ENCODE results near the gene PAM16.

PAM16 gene

DNA sequence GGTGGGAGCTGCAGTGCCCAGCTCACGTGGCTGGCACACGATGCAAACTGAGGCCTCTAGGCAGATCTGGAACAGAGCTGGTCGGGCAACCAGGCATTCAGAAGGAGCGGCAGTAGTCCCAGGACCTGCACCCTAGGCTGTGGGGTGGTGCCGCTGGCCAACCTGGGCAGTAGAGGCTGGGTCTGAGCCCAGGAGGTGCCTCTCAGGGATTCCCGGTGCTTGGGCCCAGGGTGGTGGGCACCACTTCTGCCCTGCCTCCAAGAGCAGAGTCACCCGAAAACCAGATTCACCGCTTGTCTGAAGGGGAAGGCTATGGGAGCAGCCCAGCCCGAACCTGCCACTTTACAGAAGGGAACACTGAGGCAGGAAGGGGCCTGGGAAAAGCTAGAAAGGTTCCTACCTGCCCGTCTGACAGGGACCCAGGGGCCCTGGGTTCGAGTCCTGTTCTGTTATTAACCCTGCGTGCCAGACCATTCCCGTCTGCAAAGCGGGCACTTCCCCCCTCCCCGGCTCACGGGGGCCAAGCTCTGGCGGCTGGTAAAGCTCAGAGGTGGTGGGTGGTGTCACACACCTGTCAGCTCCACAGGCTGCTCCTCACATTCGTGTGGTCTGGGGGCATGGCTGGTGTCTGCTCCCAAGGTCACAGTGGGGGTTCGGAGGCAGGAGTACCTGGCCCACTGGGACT, 18.4 kb downstream of the PAM16 start:
- no peak for DNase-seq

DNA sequence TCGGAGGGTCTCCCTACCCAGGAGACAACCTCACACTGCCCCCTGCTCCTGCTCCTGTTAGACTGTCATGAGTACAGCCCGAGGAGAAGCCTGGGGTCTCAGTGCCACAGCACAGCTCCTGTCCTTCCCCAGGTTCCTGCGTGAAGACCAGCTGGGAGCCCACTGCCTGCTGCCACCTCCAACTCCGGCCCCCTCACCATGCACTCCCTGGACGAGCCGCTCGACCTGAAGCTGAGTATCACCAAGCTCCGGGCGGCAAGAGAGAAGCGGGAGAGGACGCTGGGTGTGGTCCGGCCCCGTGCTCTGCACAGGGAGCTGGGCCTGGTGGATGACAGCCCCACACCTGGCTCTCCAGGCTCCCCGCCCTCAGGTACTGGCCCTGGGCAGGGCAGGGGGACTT, 19.0 kb downstream of the PAM16 start:
- DNase-seq = no peak

DNA sequence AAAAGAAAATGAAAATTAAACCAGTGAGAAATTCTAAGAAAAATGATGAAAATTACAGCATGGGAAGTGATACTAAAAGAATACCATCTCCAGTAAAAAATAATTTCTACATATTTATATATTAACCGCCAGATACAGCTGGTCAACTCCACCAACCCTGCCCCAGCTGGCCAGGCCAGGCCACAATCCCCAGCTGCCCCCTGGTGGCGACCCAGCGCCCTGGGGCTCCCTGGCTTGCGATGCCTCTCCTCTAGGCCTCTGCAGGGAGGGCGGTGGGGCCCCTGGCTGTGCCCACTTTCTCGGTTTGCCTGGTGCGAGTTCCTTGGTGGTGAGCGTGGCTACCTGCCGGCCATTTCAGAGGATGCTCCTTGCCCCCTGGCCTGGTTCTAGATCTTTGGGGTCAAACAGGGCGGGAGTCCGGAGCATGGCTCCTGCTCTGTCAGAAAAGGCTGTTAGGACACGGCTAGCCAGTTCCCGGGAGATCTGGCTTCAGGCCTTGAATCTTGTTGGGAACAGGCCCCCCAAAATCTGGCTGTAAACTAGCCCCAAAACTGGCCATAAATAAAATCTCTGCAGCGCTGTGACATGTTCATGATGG, 20.7 kb downstream of the PAM16 start:
- peak; percentile 80 for DNase-seq

DNA sequence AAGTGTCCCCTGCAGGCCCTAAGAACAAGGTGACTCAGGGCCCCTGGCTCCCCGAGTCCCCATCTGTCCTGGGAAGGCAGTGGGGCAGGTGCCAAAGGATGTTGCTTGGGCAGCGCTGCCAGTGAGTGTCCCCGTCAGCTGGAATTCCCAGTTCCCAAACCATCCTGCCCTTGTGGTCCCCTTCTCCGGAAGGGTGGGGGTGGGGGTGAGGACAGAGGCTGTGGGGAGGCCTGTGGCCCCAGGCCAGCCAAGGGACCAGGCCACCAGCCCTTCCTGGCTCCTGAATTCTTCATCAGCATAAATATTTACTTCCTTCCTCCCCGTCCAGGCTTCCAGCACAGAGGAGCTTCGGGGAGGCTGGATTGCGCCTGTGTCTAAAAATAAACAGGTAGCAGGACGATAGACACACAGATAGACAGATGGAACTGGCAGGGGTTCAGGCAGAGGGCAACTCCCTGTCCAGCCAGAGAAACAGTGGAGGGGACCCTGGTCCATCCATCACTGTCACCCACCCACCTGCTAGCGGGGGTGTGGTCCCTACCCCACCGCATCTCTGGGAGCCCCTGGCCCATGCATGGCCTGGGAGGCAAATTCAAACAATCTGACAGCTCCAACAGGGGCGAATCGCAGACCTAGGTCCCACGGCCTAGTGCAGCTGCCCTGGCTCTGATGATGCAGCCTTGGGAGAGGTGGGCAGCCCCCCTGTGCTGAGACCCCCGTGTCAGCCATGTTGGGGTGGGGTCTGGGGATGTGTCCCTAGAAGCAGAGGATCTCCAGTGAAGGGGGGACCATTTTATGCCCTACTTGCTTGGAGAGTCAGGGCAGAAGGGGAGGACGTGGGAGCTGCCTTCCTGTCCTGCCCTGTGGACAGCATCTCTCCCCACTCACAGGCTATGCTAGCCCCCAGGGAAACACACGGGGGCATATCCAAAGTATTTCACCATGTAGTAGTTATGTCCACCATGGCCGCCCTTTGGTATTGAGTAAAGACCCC, 22.0 kb downstream of the PAM16 start:
- no peak for DNase-seq

DNA sequence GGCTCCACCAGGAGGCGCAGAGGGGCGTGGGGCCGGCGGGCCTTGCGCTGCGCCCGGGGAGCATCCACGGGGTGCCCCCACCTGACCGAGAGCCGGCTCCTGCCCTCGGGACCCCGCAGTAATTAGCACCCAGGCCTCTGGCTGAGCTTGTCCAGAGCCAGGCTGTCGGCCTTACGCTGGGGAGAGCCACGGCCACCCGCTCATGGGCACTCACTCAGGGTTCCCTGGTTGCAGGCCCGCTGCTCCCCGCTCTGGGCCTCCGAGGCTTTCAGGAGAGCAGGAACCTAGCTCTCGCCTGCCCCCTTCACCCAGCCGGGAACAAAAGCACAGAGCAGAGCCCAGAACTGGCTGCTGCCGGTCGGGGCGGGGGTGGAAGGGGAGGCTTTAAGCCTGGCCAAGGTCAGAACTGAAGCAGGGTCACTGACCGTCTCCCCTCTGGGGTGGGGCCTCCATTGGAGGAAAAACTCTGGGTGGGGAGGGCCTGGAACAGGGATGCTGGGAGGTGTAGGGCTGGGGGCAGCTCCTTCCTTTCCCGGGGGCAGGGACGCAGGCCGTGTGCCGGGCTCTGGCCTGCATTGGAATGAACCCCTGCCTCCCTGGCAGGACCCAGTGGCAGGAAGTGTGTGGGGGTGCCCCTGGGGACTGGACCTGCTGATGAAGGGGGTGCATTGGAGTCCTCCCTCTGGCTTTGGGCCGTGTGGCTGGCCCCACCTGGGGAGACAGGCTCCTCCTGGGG, 22.9 kb downstream of the PAM16 start:
- peak; percentile 93 for DNase-seq

DNA sequence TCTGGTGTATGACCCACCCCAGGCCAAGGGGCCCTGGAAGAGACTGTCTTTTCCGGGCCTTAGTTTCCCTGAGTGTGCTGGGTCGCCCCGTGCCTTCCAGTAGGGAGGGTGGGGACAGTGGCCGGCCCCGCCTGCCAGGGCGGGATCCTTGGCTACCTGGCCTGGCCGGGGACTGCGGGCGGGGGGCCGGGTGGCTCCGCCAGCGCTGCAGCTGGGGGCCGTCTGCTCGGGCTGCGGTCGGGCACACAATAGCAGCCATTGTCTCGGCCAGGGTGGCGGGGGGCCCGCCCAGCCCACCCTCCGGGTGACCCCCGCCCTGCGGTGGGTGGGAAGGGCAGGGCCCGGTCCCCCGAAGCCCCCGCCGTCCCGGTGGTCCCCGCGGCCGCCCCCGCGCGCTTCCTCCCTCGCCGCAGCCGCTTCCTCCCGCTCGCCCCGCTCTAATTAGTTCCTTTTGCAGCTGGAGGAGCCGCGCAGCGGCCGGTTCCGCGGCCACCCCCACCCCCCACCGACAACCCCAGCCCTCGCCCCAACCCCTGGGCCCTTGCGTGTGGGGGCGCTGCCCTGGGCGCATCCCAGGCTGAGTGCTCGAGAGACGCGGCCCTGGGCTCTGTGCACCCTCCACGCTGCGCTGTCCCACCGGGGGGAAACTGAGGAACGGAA, 23.6 kb downstream of the PAM16 start:
- no peak for DNase-seq

DNA sequence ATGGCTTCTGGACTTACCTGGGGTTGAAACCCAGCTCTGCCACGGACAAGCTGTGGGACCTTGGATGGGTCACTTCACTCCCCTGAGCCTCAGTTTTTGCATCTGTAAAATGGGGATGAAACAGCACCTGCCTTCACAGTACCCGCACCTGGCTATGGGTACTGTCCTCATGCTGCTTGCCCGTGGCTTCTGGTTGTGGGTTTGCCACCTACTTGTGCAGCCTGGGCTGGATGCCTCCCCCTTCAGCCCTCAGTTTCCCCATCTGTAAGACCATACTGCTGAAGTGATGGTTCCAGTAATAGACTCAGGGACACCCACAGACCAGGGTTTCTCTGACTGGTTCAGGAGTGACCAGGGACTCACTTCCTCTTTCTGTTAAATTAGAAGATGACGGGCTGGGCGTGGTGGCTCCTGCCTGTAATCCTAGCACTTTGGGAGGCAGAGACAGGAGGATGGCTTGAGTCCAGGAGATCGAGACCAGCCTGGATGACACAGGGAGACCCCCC, 25.8 kb downstream of the PAM16 start:
- DNase-seq = no peak

DNA sequence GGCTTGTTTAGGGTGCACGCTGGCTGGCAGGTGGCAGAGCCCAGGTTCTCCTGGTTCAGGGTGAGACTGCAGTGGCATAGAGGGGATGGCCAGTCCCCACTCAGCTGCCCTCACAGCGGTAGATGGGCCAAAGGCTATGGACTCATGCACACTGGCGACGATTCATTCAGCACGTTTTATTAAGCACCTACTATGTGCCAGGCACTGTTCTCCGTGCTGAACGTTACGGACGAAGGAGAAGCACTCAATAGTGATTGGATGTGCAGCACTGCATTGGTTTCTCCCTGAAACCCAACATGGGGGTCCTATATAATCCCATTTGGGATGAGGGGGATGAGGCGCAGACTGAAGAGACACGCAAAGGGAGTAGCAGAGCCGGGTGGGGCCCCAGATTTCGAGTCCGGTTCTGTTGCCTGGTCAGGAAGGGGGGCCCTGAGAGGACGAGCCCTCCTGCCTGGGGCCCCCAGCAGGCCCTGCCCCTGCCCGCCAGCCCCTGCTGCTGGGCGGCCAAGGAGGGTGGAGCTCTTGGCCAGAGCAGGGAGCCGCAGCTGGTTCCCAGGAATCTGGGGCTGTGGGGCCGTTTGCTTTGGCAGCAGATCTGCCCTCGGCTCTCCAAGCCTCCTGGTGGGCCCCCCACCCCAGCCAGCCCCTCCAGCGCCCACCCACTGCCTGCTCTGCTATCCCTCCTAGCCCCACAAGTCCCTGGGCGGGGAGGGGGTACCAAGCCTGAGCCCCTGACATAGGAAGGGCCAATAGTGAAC, 26.4 kb downstream of the PAM16 start:
- DNase-seq = no peak

DNA sequence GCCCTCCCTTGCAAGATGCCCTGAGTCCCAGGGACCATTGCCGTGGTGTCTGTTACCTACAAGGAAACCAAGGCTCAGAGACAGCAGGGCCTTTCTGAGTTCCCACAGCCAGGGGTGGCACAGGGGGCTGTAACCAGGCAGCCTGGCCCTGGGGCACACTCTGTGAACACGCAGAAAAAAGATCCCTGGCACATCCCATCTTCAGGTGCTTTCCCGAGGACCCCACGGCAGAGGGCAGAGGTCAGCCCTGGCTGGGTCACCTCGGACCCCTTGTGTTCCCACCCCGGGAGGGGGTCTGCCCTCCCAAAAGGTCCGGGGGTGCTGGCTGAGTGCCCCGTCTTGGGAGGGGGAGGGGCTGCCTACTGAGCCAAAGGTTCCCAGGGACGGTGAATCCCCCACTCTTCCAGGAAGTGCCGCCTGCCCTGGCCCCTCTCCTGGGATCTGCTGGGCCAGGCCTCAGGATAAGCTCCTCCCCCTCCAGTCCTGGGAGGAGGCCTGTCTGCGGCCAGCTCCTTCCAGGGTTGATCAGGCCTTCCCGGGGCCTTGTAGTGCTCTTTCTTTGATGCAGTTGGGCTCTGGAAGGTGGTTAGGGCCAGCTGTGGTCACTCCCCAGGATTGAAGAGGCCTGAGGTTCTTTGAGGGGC, 27.2 kb downstream of the PAM16 start:
- peak; percentile 76 for DNase-seq

DNA sequence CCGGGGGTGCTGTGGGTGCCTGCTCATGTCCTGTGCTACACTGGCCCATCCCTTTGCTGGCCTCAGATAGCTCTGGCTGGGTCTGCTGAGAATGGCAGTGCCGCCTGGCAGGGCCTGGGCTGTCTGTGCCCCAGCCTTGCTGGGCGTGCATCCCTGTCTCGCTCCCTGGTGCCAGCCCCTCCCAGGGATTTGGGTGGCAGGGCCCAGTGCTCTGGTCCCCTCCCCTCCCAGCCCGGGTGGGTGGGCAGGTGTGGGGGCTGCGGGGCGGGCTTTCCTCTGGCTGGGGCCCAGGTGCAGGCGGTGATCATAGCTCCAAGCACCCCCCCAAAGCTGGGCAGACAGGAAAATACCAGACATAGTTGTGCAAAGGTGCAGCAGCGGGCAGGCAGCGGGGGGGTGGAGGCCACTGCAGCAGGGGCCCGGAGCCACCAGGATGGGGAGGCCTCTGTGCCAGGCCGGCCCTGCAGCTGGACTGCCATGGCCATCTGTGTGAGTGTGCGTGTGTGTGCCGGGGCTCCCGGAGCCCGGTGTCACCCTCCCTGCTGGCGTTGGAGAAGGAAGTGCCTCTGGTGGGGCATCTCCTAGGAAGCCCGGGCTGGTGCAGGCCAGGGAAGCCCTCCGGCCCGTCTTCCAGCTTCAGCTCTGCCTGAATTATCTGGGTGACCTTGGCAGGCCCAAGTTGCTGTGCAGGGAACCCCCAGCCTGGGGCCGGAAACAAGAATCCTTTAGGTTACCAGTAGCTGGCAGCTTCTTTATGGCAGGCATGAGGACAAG, 27.9 kb downstream of the PAM16 start:
- DNase-seq = no peak

DNA sequence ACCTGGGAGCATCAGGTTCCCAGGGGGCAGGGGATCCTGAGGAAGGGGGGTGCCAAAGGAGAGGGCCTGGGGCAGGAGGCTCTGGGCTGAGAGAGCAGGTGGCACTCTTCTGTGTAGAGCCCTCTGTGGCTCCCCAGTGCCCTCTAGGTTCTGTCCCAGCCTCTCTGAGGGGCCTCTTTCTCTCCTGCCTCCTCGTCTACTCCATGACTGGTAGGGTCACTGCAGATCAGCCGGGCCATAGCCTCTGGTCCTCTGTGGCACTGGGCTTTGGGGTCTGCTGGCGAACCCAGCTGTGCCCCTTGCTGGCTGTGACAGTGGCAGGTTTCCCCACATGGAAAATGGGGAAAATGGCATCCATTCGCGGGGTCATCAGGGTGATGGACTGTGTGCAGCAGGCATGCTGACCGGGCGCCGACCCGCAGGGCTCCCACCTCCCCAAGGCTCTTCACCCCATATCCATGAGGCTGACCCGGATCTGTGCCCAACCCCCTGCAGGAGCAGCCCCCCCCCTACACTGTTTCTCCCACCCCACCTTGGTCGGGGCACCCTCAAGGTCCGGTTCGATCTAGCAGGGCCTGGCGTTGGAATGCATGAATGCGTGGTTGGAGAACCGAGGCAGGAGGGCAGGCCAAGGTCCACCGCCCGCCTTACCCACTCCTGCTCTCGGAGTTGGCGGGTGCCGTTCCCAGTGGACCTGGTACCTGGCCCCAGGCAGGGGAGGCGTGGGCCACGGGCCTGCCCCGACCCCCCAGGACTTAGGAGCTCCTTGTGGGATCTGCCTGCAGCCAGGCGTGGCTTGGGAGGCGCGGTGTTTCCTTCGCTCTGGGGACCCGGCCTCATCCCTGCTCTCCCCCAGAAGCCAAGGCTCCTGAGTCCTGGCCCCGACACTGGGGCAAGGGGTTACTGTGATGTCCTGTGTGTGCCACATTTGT, 28.7 kb downstream of the PAM16 start:
- no peak for DNase-seq

DNA sequence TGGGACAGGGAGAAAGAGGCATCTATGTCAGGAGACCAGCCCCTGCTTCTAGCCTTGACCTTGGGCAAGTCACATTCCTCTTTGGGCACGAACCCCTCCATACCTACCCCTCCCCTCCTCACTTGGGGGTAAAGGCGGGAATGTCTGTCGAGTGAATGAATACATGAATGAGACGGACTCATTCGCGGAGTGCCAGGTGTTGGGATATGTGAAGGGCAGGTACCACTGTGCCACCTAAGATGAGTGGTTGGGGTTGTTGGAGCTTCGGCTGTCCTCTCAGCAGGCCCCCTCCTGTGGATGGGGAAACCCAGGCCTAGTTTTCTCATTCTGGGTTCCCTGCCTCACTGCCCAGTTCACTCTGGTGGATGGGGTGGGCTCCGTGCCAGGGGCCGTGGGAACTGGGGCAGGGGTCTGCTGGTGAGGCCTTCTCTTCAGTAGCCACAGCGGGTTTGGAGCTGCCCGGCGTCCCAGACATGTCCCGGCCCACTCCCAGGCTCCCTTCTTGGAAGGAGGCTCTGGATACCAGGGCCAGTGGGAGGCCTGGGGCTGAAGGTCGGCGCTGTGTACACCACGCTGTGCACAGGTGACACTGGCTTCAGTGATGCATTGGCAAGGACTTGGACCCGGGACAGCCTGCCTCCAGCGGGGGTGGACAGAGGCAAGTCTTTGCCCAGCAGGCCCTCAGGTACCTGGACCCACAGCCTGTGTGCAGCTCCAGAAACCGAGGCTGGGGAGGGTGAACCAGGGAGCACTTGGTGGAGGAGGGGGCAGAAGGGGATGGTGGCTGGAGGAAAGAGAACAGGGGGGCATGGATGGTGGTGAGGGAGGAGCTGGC, 29.6 kb downstream of the PAM16 start:
- DNase-seq = no peak

DNA sequence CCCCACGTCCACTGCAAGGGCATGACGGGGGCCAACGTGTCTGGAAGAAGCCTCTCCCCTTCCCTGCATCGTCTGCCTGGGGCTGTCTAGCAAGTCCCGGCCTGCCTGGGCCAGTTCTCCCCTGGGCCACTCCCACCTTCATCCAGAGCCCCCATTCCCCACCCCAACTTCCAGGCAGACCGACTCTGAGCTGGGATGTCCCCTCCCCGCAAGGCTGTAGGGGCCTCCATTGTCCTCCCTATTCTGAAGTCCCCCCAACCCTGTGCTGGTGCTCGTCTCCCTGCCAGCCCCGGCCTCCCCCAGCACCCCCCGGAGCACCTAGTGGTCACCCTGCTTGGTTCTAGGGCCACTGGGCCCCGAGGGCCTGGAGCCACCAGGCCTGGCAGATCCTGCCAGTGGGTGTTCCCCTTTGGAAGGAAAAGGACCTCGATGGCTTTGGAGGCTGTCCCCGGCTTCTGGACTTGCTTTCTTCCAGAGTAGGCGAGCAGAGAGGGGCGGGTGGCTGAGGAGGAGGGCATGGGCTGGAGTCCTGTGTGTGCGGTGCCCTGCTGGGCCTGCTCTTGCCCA, 30.5 kb downstream of the PAM16 start:
- no peak for DNase-seq

DNA sequence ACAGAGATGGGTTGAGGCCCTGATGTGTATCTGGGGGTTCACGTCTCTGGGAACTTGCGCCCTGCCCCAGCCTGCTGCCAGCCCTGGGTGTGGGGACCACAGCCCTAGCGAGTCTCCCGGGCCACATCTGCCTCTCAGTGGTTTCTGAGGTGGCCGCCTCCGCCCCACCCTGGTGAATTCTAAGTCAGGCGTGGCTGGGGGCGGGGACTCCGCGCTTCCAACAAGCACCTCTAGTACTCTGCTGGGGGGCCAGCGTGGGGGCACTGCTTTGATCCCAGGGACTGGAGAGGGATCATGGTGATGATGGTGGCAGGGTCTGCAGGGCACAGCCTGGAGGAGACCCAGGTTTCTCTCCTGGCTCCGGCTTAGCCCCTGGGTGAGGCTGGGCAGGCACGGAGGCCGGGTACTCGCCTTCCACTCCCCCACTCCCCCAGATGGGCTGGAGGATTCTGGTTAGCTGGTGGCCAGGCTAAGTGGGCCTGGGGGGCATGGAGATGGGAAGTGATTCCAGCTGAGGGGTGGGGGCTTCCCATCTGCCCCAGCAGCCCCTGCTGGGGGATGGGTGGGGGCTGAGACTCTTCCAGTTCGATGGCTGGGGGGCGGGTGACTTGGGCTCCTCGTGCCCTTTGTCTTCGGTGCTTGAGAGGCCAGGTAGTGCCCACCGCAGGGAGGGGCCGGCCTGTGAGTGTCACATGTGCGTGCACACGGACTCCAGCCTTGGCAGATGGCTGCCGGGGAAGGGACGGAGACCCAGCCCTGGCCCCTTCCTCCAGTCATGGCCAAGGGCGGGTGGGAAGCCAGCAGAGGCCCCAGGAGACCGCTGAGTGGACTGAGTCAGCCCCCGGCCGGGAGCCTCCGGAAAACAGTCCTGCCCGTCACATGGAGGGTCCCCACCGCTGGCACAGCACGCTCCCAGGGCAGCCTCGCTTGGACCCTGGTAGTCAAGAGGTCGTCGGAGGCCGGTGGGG, 31.4 kb downstream of the PAM16 start:
- DNase-seq = no peak

DNA sequence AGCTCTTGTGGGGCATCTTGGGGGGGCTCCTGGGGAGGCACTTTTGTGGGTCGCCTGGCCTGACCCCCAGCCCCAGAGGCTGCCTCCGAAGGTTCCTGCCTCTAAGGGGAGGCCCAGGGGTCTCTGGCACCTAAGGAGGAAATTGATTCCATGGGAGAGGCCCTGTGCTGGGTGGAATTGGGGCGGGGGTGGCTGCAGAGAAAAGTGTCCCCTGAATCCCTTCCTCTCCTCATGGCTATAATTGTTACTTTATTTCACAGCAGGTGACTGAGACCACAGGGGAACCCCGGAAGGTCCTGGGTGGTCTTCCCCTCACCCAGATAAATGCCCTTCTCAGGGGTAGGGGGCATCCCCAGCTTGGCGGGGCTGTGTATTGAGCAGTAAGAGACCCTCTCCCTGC, 32.2 kb downstream of the PAM16 start:
- DNase-seq = no peak

DNA sequence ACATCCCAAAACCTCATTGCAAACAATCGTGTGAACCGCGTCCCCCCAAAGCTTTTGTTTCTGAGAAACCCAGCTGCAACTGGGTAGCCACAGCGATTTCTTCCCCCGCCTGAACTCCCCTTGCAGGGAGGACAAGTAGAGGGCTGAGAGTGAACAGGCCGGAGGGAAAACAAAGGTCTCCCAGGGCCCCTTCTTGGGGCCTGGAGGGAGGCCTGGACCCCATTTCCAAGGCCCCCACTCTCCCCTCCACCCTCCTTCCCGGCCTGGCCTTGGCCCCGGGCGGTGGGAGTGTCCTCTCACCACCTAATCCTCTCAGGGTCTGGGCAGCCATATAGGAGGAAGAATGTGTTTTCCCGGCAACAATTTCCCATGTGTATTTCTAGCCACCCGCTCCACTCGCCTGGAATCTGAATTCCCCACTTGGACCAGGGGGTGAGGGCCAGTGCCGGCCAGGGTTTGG, 32.6 kb downstream of the PAM16 start:
- DNase-seq = no peak

All from eye (tissue), 1 donor.